Mesothelial cell of epicardium (in vitro differentiated cells): ENCODE measurements around the gene OXSR1. TPM values are rescaled to one million over a fixed set of nuclear protein-coding genes. Genes with fewer than 3 reads are reported as not detected.
A peak's percentile ranks its signal among the peaks of the same experiment; 100 is the strongest.

ENCODE experiments used
- DNase-seq, 2 experiments: peaks; one replicate each; pipeline ENCODE4 v3.0.0; 2021; ENCODE audit warnings: low spot score in 2 of 2; ENCODE audit not compliant: unreplicated experiment in 2 of 2
- H3K27ac Mint-ChIP-seq: 2 replicates; pipeline ENCODE4 v1.8.0; 2021; ENCODE audit warnings: mixed read lengths
- H3K27me3 Mint-ChIP-seq: 2 replicates; pipeline ENCODE4 v1.8.0; 2021; ENCODE audit warnings: low read depth, mixed read lengths
- H3K36me3 Mint-ChIP-seq: 2 replicates; pipeline ENCODE4 v1.8.0; 2021; ENCODE audit warnings: mixed read lengths
- H3K4me1 Mint-ChIP-seq: 2 replicates; pipeline ENCODE4 v1.8.0; 2021; ENCODE audit warnings: mixed read lengths
- H3K4me3 Mint-ChIP-seq: 2 replicates; pipeline ENCODE4 v1.8.0; 2021; ENCODE audit warnings: mild to moderate bottlenecking, moderate library complexity, mixed read lengths
- H3K9me3 Mint-ChIP-seq: 2 replicates; pipeline ENCODE4 v1.8.0; 2021; ENCODE audit warnings: mixed read lengths
- total RNA-seq: library from RNA; stranded (reverse); gene quantifications from 3 replicates; pipeline ENCODE4 v1.2.1, GENCODE V29; 2021
- TF ChIP-seq, protein P1 (sequence below): fragments of 200-600 bp; sonication (generic); IDR thresholded peaks from one replicate; pipeline ENCODE4 v1.5.0; 2021; ENCODE audit warnings: antibody characterized with exemption; ENCODE audit not compliant: unreplicated experiment

The OXSR1 gene
- total RNA-seq, 1 donor from 2014 or later: 42.6 TPM

DNA sequence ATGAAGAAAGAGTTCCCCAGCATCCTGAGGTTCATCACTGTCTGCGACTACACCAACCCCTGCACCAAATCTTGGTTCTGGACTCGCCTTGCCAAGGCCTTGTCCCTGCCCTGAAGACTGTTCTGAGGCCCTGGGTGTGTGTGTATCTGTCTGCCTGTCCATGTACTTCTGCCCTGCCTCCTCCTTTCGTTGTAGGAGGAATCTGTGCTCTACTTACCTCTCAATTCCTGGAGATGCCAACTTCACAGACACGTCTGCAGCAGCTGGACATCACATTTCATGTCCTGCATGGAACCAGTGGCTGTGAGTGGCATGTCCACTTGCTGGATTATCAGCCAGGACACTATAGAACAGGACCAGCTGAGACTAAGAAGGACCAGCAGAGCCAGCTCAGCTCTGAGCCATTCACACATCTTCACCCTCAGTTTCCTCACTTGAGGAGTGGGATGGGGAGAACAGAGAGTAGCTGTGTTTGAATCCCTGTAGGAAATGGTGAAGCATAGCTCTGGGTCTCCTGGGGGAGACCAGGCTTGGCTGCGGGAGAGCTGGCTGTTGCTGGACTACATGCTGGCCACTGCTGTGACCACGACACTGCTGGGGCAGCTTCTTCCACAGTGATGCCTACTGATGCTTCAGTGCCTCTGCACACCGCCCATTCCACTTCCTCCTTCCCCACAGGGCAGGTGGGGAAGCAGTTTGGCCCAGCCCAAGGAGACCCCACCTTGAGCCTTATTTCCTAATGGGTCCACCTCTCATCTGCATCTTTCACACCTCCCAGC lies 24.0 kb upstream of the OXSR1 start:
- TF ChIP-seq, protein P1, sequence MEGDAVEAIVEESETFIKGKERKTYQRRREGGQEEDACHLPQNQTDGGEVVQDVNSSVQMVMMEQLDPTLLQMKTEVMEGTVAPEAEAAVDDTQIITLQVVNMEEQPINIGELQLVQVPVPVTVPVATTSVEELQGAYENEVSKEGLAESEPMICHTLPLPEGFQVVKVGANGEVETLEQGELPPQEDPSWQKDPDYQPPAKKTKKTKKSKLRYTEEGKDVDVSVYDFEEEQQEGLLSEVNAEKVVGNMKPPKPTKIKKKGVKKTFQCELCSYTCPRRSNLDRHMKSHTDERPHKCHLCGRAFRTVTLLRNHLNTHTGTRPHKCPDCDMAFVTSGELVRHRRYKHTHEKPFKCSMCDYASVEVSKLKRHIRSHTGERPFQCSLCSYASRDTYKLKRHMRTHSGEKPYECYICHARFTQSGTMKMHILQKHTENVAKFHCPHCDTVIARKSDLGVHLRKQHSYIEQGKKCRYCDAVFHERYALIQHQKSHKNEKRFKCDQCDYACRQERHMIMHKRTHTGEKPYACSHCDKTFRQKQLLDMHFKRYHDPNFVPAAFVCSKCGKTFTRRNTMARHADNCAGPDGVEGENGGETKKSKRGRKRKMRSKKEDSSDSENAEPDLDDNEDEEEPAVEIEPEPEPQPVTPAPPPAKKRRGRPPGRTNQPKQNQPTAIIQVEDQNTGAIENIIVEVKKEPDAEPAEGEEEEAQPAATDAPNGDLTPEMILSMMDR: no peak
- H3K27me3 Mint-ChIP-seq: no peaks in the 10 kb centered on the region
- peaks cover 8% of the 10 kb centered on the region for H3K36me3 Mint-ChIP-seq
- DNase-seq: peak in 1 of 2 experiments; percentile 26
- H3K4me3 Mint-ChIP-seq: peak overlapping the region; percentile 26
- H3K9me3 Mint-ChIP-seq: peaks cover 8% of the 10 kb centered on the region
- peaks cover 24% of the 10 kb centered on the region for H3K4me1 Mint-ChIP-seq
- H3K27ac Mint-ChIP-seq: no peak overlapping the region

DNA sequence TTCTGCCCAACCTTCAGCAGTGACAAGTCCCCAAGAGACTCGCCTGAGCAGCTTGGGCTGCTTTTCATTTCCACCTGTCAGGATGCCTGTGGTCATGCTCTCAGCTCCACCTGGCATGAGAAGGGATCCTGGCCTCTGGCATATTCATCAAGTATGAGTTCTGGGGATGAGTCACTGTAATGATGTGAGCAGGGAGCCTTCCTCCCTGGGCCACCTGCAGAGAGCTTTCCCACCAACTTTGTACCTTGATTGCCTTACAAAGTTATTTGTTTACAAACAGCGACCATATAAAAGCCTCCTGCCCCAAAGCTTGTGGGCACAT lies 23.4 kb upstream of the OXSR1 start:
- H3K4me1 Mint-ChIP-seq: peaks cover 23% of the 10 kb centered on the region
- TF ChIP-seq, protein P1: no peak
- H3K9me3 Mint-ChIP-seq: peaks cover 13% of the 10 kb centered on the region
- H3K4me3 Mint-ChIP-seq: no peak overlapping the region
- peaks cover 10% of the 10 kb centered on the region for H3K36me3 Mint-ChIP-seq
- H3K27ac Mint-ChIP-seq: no peak overlapping the region
- DNase-seq: no peak
- H3K27me3 Mint-ChIP-seq: no peaks in the 10 kb centered on the region

DNA sequence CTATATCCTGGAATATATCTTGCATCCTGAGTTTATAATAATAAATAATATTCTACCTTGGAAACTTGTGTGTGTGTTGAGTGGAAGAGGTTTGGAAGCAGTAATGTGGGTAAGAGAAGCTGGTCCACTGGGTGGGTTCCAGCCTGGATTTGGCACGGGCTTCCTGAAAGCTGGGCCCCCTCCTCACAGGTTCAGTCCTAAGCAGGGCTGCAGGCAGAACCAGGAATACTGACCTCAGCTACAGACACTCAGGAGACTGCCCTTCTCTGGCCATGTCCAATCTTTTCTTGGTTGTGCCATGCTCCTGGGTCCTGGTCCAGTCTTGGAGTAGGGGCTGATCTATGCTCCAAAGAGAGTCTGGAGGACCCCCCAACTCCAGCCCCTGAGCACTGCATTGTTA lies 22.4 kb upstream of the OXSR1 start:
- DNase-seq: no peak
- Mint-ChIP-seq H3K27me3 (no peaks in the 10 kb centered on the region), H3K36me3 (peaks cover 10% of the 10 kb centered on the region), H3K9me3 (peaks cover 23% of the 10 kb centered on the region), H3K27ac (no peak overlapping the region), H3K4me1 (peaks cover 17% of the 10 kb centered on the region), H3K4me3 (no peak overlapping the region)
- TF ChIP-seq, protein P1: no peak

DNA sequence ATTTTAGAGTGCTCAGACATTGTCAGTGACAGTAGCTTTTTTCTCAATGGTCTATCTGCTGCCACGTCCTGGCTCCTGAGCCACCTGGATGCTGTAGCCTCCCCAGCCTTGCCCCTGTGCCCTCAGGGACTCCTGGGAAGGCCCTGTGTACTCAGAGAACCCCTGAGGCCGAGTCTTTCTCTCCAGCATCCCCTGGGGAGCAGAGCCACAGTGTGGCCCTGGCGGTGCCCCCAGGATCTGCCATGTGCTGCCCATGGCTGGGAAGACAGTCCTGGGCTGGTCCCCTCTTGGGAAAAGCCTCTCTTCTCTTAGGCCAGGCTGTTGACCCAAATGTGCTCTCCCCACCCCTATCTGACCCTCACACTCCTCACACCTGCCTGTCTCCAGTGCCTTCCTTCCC lies 21.8 kb upstream of the OXSR1 start:
- no peaks in the 10 kb centered on the region for H3K27me3 Mint-ChIP-seq
- no peak overlapping the region for H3K27ac Mint-ChIP-seq
- no peak overlapping the region for H3K4me3 Mint-ChIP-seq
- H3K36me3 Mint-ChIP-seq: peaks cover 10% of the 10 kb centered on the region
- H3K4me1 Mint-ChIP-seq: peaks cover 12% of the 10 kb centered on the region
- TF ChIP-seq, protein P1: no peak
- no peak for DNase-seq
- peaks cover 23% of the 10 kb centered on the region for H3K9me3 Mint-ChIP-seq

DNA sequence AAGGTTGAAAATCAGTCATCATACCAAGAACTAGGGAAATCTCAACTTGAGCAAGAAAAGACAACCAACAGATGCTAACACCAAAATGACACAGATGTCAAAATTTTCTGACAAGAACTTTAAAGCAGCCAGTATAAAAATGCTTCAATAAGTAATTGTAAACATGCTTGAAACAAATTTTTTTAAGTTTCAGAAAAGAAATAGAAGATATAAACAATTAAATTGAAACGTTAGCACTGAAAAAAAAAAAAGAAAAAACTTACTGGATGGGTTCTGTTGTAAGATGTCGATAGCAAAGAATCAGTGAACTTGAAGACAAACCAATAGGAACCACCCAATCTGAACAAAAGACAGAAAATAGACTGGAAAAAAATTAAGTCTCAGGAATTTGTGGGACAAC lies 18.8 kb upstream of the OXSR1 start:
- H3K27me3 Mint-ChIP-seq: no peaks in the 10 kb centered on the region
- H3K4me3 Mint-ChIP-seq: no peak overlapping the region
- H3K36me3 Mint-ChIP-seq: peaks cover 7% of the 10 kb centered on the region
- TF ChIP-seq, protein P1: no peak
- no peak overlapping the region for H3K27ac Mint-ChIP-seq
- no peaks in the 10 kb centered on the region for H3K4me1 Mint-ChIP-seq
- no peak for DNase-seq
- peaks cover 23% of the 10 kb centered on the region for H3K9me3 Mint-ChIP-seq
